HepG2 (cell line): Measurements from ENCODE around the gene CSF1R. TPM values are rescaled to one million over a fixed set of nuclear protein-coding genes. Genes with fewer than 3 reads are reported as not detected.

Experiments
- ATAC-seq: fragments of 200-7000 bp; cut with Tn5 transposase; 3 replicates; pipeline ENCODE4 v1.9.1; 2020; ENCODE audit warnings: mild to moderate bottlenecking, moderate library complexity
- BruUV-seq: library from RNA; stranded (reverse); fragments of 400-500 nt; replicated peaks from 2 replicates; lab custom pipeline; 2021; lab: Mats Ljungman, UMichigan
- CTCF ChIA-PET: fragments of 300-600 bp; formaldehyde crosslinking; extraction: SDS; loops from one replicate; lab custom pipeline; 2021; ENCODE audit warnings: low total read pairs, inconsistent platforms, low intra/inter-chr PET ratio; lab: Yijun Ruan, JAX
- POLR2A ChIA-PET: fragments of 350-600 bp; sonication (Branson Sonifier 250); formaldehyde crosslinking; loops from one replicate; lab custom pipeline; 2020; ENCODE audit warnings: antibody characterized with exemption, inconsistent platforms; lab: Yijun Ruan, JAX
- DNase-seq: peaks from one replicate; pipeline ENCODE4 v3.0.0-alpha.2; 2015; ENCODE audit warnings: low spot score
- FAIRE-seq: peaks from 3 replicates; lab custom pipeline; 2011; peaks lifted over from hg19 to GRCh38; lab: Jason Lieb, UNC
- H2AFZ ChIP-seq: one replicate; pipeline ENCODE4 v1.6.1; 2011; ENCODE audit warnings: low read length, inconsistent platforms
- H3K27ac ChIP-seq: fragments of 300-600 bp; 3 replicates; pipeline ENCODE4 v1.8.0; 2011; ENCODE audit warnings: mixed run types, mild to moderate bottlenecking, mixed read lengths, low read length, inconsistent platforms; ENCODE audit not compliant: insufficient read depth; ENCODE audit errors: extremely low read length
- H3K27me3 ChIP-seq, 2 experiments: fragments of 200-600 bp in 1 of 2; 2 replicates in 1 of 2; 3 replicates in 1 of 2; pipeline versions ENCODE4 v1.6.0 to v1.8.0; 2011; ENCODE audit warnings: low read length in 2 of 2, mild to moderate bottlenecking in 2 of 2, moderate library complexity in 2 of 2, inconsistent platforms in 1 of 2; ENCODE audit not compliant: insufficient read depth in 2 of 2, control insufficient read depth in 1 of 2
- H3K36me3 ChIP-seq, 2 experiments: fragments of 200-600 bp in 1 of 2; replicated peaks in 1 of 2; 2 replicates in 1 of 2; 3 replicates in 1 of 2; pipeline versions ENCODE4 v1.5.1 to v1.8.0; 2011; ENCODE audit warnings: low read length in 2 of 2, inconsistent platforms in 1 of 2; ENCODE audit not compliant: insufficient read depth in 2 of 2, control insufficient read depth in 1 of 2
- H3K4me1 ChIP-seq: 2 replicates; pipeline ENCODE4 v1.5.1; 2012; ENCODE audit warnings: low read length, inconsistent platforms; ENCODE audit not compliant: insufficient read depth
- H3K4me2 ChIP-seq: 2 replicates; pipeline ENCODE4 v1.6.0; 2011; ENCODE audit warnings: low read depth, low read length, inconsistent platforms
- H3K4me3 ChIP-seq, 3 experiments: fragments of 200-600 bp in 1 of 3; sonication (generic), shearing (Covaris generic) in 1 of 3; replicated peaks in 1 of 3; 2 replicates each; pipeline ENCODE4 v1.5.1; 2011 to 2016; ENCODE audit warnings: low read length in 3 of 3, inconsistent platforms in 2 of 3, low read depth in 2 of 3, mild to moderate bottlenecking in 2 of 3, control low read depth in 1 of 3, mixed read lengths in 1 of 3; ENCODE audit not compliant: insufficient read depth in 1 of 3
- H3K79me2 ChIP-seq: one replicate; pipeline ENCODE4 v1.6.1; 2011; ENCODE audit warnings: low read length, inconsistent platforms; ENCODE audit not compliant: insufficient read depth
- H3K9ac ChIP-seq: 2 replicates; pipeline ENCODE4 v1.6.0; 2011; ENCODE audit warnings: mild to moderate bottlenecking, low read depth, low read length, inconsistent platforms; ENCODE audit not compliant: insufficient read depth
- H3K9me3 ChIP-seq: 2 replicates; pipeline ENCODE4 v1.5.1; 2012; ENCODE audit warnings: mild to moderate bottlenecking, low read length
- H4K20me1 ChIP-seq: 2 replicates; pipeline ENCODE4 v1.6.0; 2011; ENCODE audit warnings: inconsistent platforms, mild to moderate bottlenecking, low read length, moderate library complexity; ENCODE audit not compliant: insufficient read depth
- ELF3 ChIP-seq: IDR thresholded peaks from 2 replicates; pipeline ENCODE4 v1.6.1; 2016; ENCODE audit warnings: missing genetic modification reagents, missing compliant biosample characterization
- RARA ChIP-seq: IDR thresholded peaks from 2 replicates; pipeline ENCODE4 v1.6.1; 2016; ENCODE audit warnings: missing genetic modification reagents, missing compliant biosample characterization
- SIN3B ChIP-seq: fragments of 150-350 bp; IDR thresholded peaks from 2 replicates; pipeline ENCODE4 v1.6.1; 2014; ENCODE audit warnings: low read length
- SP4 ChIP-seq: sonication (generic); formaldehyde crosslinking; IDR thresholded peaks from 2 replicates; pipeline ENCODE4 v1.8.1; 2023; ENCODE audit warnings: mild to moderate bottlenecking, missing genetic modification reagents
- SPEN ChIP-seq: sonication (generic); formaldehyde crosslinking; IDR thresholded peaks from 2 replicates; pipeline ENCODE4 v1.5.1; 2020; ENCODE audit warnings: low read depth, mild to moderate bottlenecking, missing genetic modification reagents
- XBP1 ChIP-seq: sonication (generic); formaldehyde crosslinking; IDR thresholded peaks from 2 replicates; pipeline ENCODE4 v1.5.0; 2020; ENCODE audit warnings: missing genetic modification reagents
- ZMAT3 ChIP-seq: sonication (generic); formaldehyde crosslinking; conservative IDR thresholded peaks from 2 replicates; pipeline ENCODE4 v1.7.0; 2021; ENCODE audit warnings: missing genetic modification reagents
- ZNF180 ChIP-seq: sonication (generic); formaldehyde crosslinking; IDR thresholded peaks from 2 replicates; pipeline ENCODE4 v1.4.0; 2020; ENCODE audit warnings: low read depth, missing genetic modification reagents, borderline replicate concordance
- ZNF333 ChIP-seq: sonication (generic); formaldehyde crosslinking; IDR thresholded peaks from 2 replicates; pipeline ENCODE4 v1.4.0; 2020; ENCODE audit warnings: mild to moderate bottlenecking, missing genetic modification reagents, borderline replicate concordance
- ZNF558 ChIP-seq: sonication (generic); formaldehyde crosslinking; IDR thresholded peaks from 2 replicates; pipeline ENCODE4 v1.9.0; 2022; ENCODE audit warnings: mild to moderate bottlenecking, missing genetic modification reagents, borderline replicate concordance
- ZNF691 ChIP-seq: sonication (generic); formaldehyde crosslinking; IDR thresholded peaks from 2 replicates; pipeline ENCODE4 v1.4.0; 2020; ENCODE audit warnings: missing genetic modification reagents, low read depth, mild to moderate bottlenecking, borderline replicate concordance
- WGBS: methylation state at CpG from one replicate; pipeline ENCODE4 v1.1.6; 2017; ENCODE audit warnings: low lambda C conversion rate; 5-methylcytosine and 5-hydroxymethylcytosine counted together
- in situ Hi-C: cut with HindIII; loops from 2 replicates; pipeline ENCODE4 v1.10.0; 2017; ENCODE audit warnings: low pct_unique_long_range_greater_than_20kb; ENCODE audit not compliant: extremely low pct_ligation_motif_present
- intact Hi-C: fragments of 100-400 bp; cut with micrococcal nuclease; formaldehyde crosslinking; loops from one replicate; pipeline ENCODE4 v1.10.0; 2022; ENCODE audit not compliant: unreplicated experiment
- polyA plus RNA-seq, 8 experiments: library from polyadenylated mRNA; depleted of rRNA in 3 of 8; stranded (reverse) in 7 of 8; unstranded in 1 of 8; fragments of >200 nt; fragmentation: Illumina TruSeq in 4 of 8; extraction: Trizol in 4 of 8; gene quantifications; 2 replicates each; pipeline versions ENCODE4 v1.2.1 to v1.2.3, GENCODE V29; 2011 to 2016; ENCODE audit warnings: low read depth in 4 of 8, missing spikeins in 1 of 8, mixed read lengths in 1 of 8; ENCODE audit not compliant: insufficient read depth in 1 of 8
- total RNA-seq, 5 experiments: library from RNA; depleted of rRNA; stranded (reverse); fragments of >200 nt; fragmentation: Illumina TruSeq; extraction: Trizol; gene quantifications; 2 replicates each; pipeline ENCODE4 v1.2.3, GENCODE V29; 2016; ENCODE audit warnings: low read depth in 1 of 5
- TF ChIP-seq, protein P1 (sequence below): sonication (generic); formaldehyde crosslinking; IDR thresholded peaks from 2 replicates; pipeline ENCODE4 v1.8.1; 2023; ENCODE audit warnings: mild to moderate bottlenecking, missing genetic modification reagents
- TF ChIP-seq, protein P2 (sequence below): sonication (generic); formaldehyde crosslinking; IDR thresholded peaks from 2 replicates; pipeline ENCODE4 v1.9.0; 2021; ENCODE audit warnings: missing genetic modification reagents, mild to moderate bottlenecking, borderline replicate concordance
- TF ChIP-seq, protein P3 (sequence below): sonication (generic); formaldehyde crosslinking; IDR thresholded peaks from 2 replicates; pipeline ENCODE4 v1.4.0; 2020; ENCODE audit warnings: missing genetic modification reagents, borderline replicate concordance

The CSF1R gene
- total and polyA plus RNA-seq, 2 of the 13 experiments (the other 11 are each of a cell fraction or from before 2014, with no cell fraction given): 0.01 TPM; not detected in 1

GRCh38 chr5:150044329-150044681 lies 42.0 kb downstream of the CSF1R start (continued):
- TF ChIP-seq, protein P1, sequence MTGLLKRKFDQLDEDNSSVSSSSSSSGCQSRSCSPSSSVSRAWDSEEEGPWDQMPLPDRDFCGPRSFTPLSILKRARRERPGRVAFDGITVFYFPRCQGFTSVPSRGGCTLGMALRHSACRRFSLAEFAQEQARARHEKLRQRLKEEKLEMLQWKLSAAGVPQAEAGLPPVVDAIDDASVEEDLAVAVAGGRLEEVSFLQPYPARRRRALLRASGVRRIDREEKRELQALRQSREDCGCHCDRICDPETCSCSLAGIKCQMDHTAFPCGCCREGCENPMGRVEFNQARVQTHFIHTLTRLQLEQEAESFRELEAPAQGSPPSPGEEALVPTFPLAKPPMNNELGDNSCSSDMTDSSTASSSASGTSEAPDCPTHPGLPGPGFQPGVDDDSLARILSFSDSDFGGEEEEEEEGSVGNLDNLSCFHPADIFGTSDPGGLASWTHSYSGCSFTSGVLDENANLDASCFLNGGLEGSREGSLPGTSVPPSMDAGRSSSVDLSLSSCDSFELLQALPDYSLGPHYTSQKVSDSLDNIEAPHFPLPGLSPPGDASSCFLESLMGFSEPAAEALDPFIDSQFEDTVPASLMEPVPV: no peak
- TF ChIP-seq ZNF180 (CRISPR knock-in tag): no peak

GRCh38 chr5:150043657-150044328 lies 42.6 kb downstream of the CSF1R start:
- POLR2A ChIA-PET: no interaction called here
- Histone ChIP-seq H3K9me3 (no peaks in the 10 kb centered on the region), H3K9ac (no peak overlapping the region), H2AFZ (no peak overlapping the region), H3K79me2 (no peaks in the 10 kb centered on the region), H3K27me3 (no peaks in the 10 kb centered on the region), H3K4me1 (no peaks in the 10 kb centered on the region), H3K4me3 (no peak overlapping the region), H3K27ac (no peak overlapping the region), H3K36me3 (peaks cover 45 to 90% of the 10 kb centered on the region in 2 experiments), H3K4me2 (no peak overlapping the region), H4K20me1 (no peaks in the 10 kb centered on the region)
- ATAC-seq: no peak
- no TSS peak for BruUV-seq
- CTCF ChIA-PET: no interaction called here
- TF ChIP-seq, protein P2, sequence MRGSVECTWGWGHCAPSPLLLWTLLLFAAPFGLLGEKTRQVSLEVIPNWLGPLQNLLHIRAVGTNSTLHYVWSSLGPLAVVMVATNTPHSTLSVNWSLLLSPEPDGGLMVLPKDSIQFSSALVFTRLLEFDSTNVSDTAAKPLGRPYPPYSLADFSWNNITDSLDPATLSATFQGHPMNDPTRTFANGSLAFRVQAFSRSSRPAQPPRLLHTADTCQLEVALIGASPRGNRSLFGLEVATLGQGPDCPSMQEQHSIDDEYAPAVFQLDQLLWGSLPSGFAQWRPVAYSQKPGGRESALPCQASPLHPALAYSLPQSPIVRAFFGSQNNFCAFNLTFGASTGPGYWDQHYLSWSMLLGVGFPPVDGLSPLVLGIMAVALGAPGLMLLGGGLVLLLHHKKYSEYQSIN (CRISPR knock-in tag): no peak
- TF ChIP-seq, protein P3, sequence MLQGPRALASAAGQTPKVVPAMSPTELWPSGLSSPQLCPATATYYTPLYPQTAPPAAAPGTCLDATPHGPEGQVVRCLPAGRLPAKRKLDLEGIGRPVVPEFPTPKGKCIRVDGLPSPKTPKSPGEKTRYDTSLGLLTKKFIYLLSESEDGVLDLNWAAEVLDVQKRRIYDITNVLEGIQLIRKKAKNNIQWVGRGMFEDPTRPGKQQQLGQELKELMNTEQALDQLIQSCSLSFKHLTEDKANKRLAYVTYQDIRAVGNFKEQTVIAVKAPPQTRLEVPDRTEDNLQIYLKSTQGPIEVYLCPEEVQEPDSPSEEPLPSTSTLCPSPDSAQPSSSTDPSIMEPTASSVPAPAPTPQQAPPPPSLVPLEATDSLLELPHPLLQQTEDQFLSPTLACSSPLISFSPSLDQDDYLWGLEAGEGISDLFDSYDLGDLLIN: no peak
- TF ChIP-seq ZNF691 (CRISPR knock-in tag): no peak
- TF ChIP-seq RARA: no peak
- no peak for TF ChIP-seq ZNF558 (CRISPR knock-in tag)
- TF ChIP-seq SP4 (CRISPR knock-in tag): no peak
- no peak for TF ChIP-seq SIN3B
- no peak for TF ChIP-seq ZNF333 (CRISPR knock-in tag)
- no peak for TF ChIP-seq ZMAT3 (CRISPR knock-in tag)
- no peak for TF ChIP-seq SPEN (CRISPR knock-in tag)
- TF ChIP-seq ELF3 (CRISPR knock-in tag): no peak
- TF ChIP-seq XBP1: no peak
- in situ Hi-C loops (no loop called here), intact Hi-C loops (loop anchor here (2.0 kb wide), 1 partner anchor 43 kb away; the partner anchor contains the start of genes HMGXB3 and TIGD6)
- WGBS: 98% methylated on average over 4 of the region's 4 CpGs
- DNase-seq: no peak
- FAIRE-seq: no peak
